Astrocyte (in vitro differentiated cells and primary cell): ENCODE results near the gene MS4A4E.

ENCODE experiments used
- CTCF ChIP-seq: IDR thresholded peaks from 2 replicates; pipeline ENCODE4 v1.5.1; 2011; ENCODE audit warnings: low read depth, mild to moderate bottlenecking, inconsistent platforms, low read length, moderate library complexity; ENCODE audit not compliant: insufficient read depth
- EZH2 ChIP-seq: IDR thresholded peaks from 2 replicates; pipeline ENCODE4 v1.6.1; 2012; ENCODE audit warnings: mild to moderate bottlenecking, low read length, inconsistent platforms; ENCODE audit not compliant: insufficient read depth

- TF ChIP-seq CTCF (no peak), EZH2 (no peak)
These were observed 21.2 kb downstream of the MS4A4E start for GRCh38 chr11:60221692-60222091.
